Transverse colon (tissue), 3 donors: Measurements from ENCODE around the gene CCNI.

Experiments
- CTCF ChIP-seq, 5 experiments: fragments of 200-600 bp in 3 of 5; fragments of 450-650 bp in 2 of 5; sonication (generic) in 3 of 5; IDR thresholded peaks; 1 replicate in 2 of 5; 2 replicates in 3 of 5; pipeline ENCODE4 v1.5.1; 2016 to 2017; ENCODE audit warnings: antibody characterized with exemption in 5 of 5, inconsistent platforms in 3 of 5, mild to moderate bottlenecking in 2 of 5, moderate library complexity in 1 of 5
- POLR2A ChIP-seq: fragments of 450-650 bp; IDR thresholded peaks from one replicate; pipeline ENCODE4 v1.6.1; 2016; ENCODE audit warnings: antibody characterized with exemption, mild to moderate bottlenecking, moderate library complexity

DNA sequence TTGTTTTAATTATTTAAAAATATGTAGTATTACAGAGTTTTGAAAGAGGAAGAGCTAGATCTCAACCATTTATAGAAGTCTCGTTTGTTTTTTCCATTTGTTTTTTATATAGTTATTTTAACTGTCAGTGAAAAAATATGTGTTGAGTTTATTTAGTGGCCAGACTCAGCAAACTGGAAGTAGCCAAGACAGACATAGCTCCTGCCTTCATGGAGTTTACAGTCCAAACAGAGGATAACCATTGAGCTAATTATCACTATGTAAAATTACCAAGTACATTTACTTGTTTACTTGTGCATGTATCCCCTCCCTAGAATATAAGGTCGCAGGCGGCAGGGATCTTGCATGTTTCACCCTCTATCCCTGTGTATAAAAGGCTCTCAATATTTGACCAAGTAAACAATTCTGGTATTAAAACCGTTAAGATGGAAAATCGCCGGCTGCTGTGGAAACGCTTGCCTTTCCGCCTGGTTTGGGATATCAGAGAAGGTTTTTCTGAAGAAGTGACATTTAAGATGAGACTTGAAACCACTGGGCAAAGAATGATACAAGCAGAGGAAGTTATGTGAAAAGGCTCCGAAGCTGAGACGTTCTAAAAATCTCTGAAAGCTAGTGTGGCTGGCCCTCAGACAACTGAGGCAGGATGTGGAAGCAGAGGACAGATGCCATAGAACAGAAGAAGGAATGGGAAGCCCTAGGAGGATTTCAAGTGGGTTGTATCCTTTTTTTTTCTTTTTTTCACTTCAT lies 1.3 kb upstream of the CCNI start:
- no peak for TF ChIP-seq CTCF (IDR thresholded peaks at IDR 0.05)
- no peak for TF ChIP-seq POLR2A
